GM12864 (cell line): ENCODE results near the gene MAGI2.

Source experiments
- DNase-seq: peaks from one replicate; pipeline ENCODE4 v3.0.0-alpha.2; 2011; ENCODE audit warnings: low read depth
- H3K4me3 ChIP-seq: 2 replicates; pipeline ENCODE4 v1.5.1; 2011; ENCODE audit warnings: mild to moderate bottlenecking, low read depth, low read length, control low read depth
- TF ChIP-seq, protein P1 (sequence below): IDR thresholded peaks from 2 replicates; pipeline ENCODE4 v1.5.1; 2011; ENCODE audit warnings: low read depth, mild to moderate bottlenecking, moderate library complexity, low read length, control low read depth, inconsistent platforms; ENCODE audit errors: missing control alignments

Gene MAGI2

DNA sequence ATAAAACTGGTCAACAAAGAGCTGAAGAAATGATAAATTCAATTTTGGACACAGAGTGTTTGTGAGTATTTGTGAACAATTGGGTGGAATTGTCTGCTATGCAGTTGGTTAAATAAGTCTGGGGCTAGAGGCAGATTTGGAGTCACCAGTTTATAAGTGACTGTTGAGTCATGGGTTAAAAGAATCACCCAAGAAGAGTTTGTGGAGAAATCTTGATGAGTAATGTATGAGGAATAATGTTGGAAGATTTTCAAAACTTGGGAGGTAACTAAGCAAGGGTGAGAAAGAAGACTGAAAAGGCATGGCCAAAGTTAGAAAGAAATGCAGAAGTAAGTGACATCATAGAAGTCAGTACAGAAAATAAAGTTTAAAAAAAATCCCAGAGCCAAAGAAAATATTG, 750.7 kb downstream of the MAGI2 start:
- DNase-seq = no peak

DNA sequence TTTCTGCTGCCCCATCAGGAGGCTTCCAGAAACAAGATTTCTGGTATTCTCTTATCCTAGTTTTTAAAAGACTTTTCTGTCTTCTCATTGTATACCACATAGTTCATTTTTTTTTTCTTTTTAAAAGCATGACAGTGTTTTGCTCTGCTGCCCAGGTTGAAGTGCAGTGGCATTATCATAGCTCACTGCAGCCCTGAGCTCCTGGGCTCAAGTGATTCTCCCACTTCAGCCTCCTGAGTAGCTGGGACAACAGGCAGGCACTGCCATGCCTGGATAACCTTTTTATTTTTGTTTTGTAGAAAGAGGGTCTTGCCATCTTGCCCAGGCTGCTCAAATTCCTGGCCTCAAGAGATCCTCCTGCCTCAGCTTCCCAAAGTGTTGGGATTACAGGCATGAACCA, 757.6 kb downstream of the MAGI2 start:
- TF ChIP-seq, protein P1, sequence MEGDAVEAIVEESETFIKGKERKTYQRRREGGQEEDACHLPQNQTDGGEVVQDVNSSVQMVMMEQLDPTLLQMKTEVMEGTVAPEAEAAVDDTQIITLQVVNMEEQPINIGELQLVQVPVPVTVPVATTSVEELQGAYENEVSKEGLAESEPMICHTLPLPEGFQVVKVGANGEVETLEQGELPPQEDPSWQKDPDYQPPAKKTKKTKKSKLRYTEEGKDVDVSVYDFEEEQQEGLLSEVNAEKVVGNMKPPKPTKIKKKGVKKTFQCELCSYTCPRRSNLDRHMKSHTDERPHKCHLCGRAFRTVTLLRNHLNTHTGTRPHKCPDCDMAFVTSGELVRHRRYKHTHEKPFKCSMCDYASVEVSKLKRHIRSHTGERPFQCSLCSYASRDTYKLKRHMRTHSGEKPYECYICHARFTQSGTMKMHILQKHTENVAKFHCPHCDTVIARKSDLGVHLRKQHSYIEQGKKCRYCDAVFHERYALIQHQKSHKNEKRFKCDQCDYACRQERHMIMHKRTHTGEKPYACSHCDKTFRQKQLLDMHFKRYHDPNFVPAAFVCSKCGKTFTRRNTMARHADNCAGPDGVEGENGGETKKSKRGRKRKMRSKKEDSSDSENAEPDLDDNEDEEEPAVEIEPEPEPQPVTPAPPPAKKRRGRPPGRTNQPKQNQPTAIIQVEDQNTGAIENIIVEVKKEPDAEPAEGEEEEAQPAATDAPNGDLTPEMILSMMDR = no peak
- DNase-seq = no peak
- no peak overlapping the region for H3K4me3 ChIP-seq

More for the DNA sequence above, 750.7 kb downstream of the MAGI2 start:
- TF ChIP-seq, protein P1 = no peak
- no peak overlapping the region for H3K4me3 ChIP-seq

DNA sequence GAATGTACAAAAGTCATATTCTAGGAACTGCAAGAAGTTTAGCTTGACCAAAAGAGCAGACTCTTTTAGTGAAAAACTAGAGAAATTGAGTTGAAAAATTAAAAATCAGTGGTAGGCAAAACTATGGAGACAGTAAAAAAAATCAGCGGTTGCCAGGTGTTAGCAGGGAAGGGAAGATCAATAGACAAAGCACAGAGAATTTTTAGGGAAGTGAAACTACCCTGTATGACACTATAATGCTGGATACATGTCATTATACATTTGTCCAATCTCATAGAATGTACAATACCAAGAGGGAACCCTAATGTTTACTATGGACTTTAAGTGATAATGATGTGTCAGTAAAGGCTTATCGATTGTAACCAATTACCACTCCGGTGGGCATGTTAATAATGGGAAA, 761.9 kb downstream of the MAGI2 start:
- DNase-seq = no peak

DNA sequence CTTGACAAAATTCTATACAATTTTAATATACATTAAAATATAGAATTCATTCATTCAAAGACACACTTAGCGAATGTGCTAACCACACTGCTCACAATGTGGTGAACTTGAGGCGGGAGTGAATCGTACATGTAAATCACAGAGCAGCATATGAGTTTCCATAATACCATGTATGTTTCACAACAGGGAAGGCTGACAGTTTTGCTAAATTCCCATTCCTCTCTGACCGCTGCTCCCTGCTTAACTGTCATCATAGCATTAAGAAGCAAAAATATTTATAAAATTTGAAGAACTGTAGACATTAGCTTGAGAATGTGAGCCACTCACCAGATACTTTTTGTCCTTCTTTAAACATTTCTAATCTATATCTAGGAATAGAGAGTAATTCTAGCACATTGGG, 763.3 kb downstream of the MAGI2 start:
- no peak overlapping the region for H3K4me3 ChIP-seq
- TF ChIP-seq, protein P1 = no peak
- no peak for DNase-seq

More for the DNA sequence above, 761.9 kb downstream of the MAGI2 start:
- no peak overlapping the region for H3K4me3 ChIP-seq
- TF ChIP-seq, protein P1 = no peak

DNA sequence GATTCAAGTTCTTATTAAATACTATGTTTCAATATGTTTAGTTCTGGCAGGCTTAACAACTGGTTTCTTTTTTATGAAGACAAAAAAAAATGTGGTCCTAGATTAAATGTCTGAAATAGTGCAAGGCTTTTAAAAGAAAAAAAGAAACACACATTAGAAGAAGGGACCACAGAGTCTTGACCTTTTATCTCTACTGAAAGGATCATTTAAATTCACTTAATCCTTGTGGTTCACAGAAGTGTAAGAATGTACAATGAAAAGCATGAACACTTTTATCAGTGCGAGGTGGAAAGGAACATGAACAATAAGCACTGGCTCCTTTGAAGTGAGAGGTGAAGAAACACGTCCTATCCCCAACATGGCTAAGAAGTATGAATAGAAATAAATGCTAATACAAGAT, 765.1 kb downstream of the MAGI2 start:
- TF ChIP-seq, protein P1 = no peak
- DNase-seq = no peak
- H3K4me3 ChIP-seq = no peak overlapping the region

DNA sequence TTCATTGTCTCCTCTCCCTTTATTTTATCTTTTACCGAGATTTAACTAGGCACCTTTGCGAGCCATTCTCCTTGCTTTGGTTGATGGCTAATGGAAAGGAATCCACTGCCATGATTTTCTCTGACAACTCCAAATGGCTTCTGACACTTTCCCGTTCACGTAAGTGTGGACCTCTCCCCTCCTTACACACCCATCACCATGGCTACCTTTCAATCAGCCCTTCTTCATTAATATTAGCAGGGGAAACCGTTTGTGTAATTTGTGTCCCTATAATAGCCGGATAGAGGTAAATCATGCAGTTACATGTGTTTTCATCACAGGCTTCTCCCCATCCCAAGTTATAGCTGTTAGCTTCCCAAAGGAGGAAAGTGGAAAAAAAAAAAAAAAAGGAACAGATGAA, 767.3 kb downstream of the MAGI2 start:
- DNase-seq = no peak
- H3K4me3 ChIP-seq = no peak overlapping the region
- TF ChIP-seq, protein P1 = no peak

DNA sequence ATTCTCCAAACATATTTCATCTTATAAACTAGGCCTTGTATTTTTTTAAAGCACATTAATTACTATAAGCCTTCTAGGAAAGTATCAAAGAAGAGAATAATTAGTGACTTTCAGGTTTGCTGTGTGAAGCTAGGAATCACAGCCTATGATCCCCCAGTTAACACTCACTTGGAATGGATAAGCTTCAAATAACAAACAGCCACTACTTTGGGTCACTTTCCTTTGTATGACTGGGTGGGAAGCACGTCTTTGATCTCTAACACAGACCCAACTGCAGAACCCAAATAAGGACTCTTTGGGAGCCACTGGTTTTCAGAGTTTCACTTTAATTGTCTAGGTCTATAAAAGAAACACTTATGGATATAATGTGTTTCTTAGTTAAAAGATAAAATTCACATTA, 769.3 kb downstream of the MAGI2 start:
- TF ChIP-seq, protein P1 = no peak

More for the DNA sequence above, 769.3 kb downstream of the MAGI2 start:
- no peak overlapping the region for H3K4me3 ChIP-seq
- no peak for DNase-seq
